HG03108 (cell line): ENCODE measurements around the gene MAGI1.
A peak's percentile ranks its signal among the peaks of the same experiment; 100 is the strongest.
"Not testable (repeated sequence)": the region's sequence is repeated elsewhere in the genome, so short reads cannot be mapped to it uniquely, and the experiment has no call there.

ENCODE experiments used
- ATAC-seq: cut with Tn5 transposase; IDR thresholded peaks from one replicate; pipeline ENCODE4 v1.9.1; 2021; ENCODE audit warnings: moderate library complexity; ENCODE audit not compliant: unreplicated experiment

The MAGI1 gene

GRCh38 chr3:66041116-66041515, 2.4 kb upstream of the MAGI1 start:
- ATAC-seq, result no peak

GRCh38 chr3:66039590-66039887, 821 bp upstream of the MAGI1 start:
- ATAC-seq, result no peak

GRCh38 chr3:66038384-66038725, 363 bp downstream of the MAGI1 start:
- peak; percentile 21 for ATAC-seq

- ATAC-seq, result no peak
These were observed 740 bp downstream of the MAGI1 start for GRCh38 chr3:66037986-66038369.

- ATAC-seq, result no peak
These were observed 1.3 kb downstream of the MAGI1 start for GRCh38 chr3:66037330-66037985.

- ATAC-seq, result no peak
These were observed 2.1 kb downstream of the MAGI1 start for GRCh38 chr3:66036586-66037148.

GRCh38 chr3:66035763-66036477, 2.8 kb downstream of the MAGI1 start:
- no peak for ATAC-seq

GRCh38 chr3:66033241-66034138, 5.2 kb downstream of the MAGI1 start:
- ATAC-seq, result no peak

GRCh38 chr3:66031102-66031698, 7.5 kb downstream of the MAGI1 start:
- no peak for ATAC-seq

- no peak for ATAC-seq
These were observed 9.3 kb downstream of the MAGI1 start for GRCh38 chr3:66029443-66029842.

- no peak for ATAC-seq
These were observed 9.7 kb downstream of the MAGI1 start for GRCh38 chr3:66029014-66029413.

GRCh38 chr3:66028457-66028856, 10.3 kb downstream of the MAGI1 start:
- no peak for ATAC-seq

GRCh38 chr3:66027099-66027498, 11.6 kb downstream of the MAGI1 start:
- ATAC-seq, result not testable (repeated sequence)

GRCh38 chr3:66023738-66024385, 14.9 kb downstream of the MAGI1 start:
- ATAC-seq, result no peak

GRCh38 chr3:66023229-66023628, 15.5 kb downstream of the MAGI1 start:
- no peak for ATAC-seq

GRCh38 chr3:66021731-66022131, 17.0 kb downstream of the MAGI1 start:
- no peak for ATAC-seq

GRCh38 chr3:66019896-66020295, 18.8 kb downstream of the MAGI1 start:
- no peak for ATAC-seq

- no peak for ATAC-seq
These were observed 20.4 kb downstream of the MAGI1 start for GRCh38 chr3:66018057-66019033.

GRCh38 chr3:66017591-66017990, 21.1 kb downstream of the MAGI1 start:
- no peak for ATAC-seq

GRCh38 chr3:66017084-66017483, 21.6 kb downstream of the MAGI1 start:
- ATAC-seq, result no peak
